AG04450 (cell line): Measurements from ENCODE around the gene ATF6B. TPM values are rescaled to one million over a fixed set of nuclear protein-coding genes. Genes with fewer than 3 reads are reported as not detected.

Experiments
- CTCF ChIA-PET: fragments of 300-600, 350-600 bp; formaldehyde crosslinking; extraction: SDS; loops from one replicate; lab custom pipeline; 2022; ENCODE audit warnings: antibody characterized with exemption, inconsistent platforms; lab: Charles Lee
- POLR2A ChIA-PET: fragments of 350-600 bp; formaldehyde crosslinking; extraction: SDS; loops from one replicate; lab custom pipeline; 2021; ENCODE audit warnings: antibody characterized with exemption, inconsistent platforms; lab: Yijun Ruan, JAX
- DNase-seq: peaks from one replicate; pipeline ENCODE4 v3.0.0-alpha.2; 2011; ENCODE audit warnings: low read depth, low spot score
- H3K27ac ChIP-seq: one replicate; pipeline ENCODE4 v1.5.1; 2012; ENCODE audit warnings: low read depth, low read length, control low read depth
- H3K27me3 ChIP-seq: one replicate; pipeline ENCODE4 v1.6.0; 2012; ENCODE audit warnings: low read length; ENCODE audit not compliant: control insufficient read depth, insufficient read depth
- H3K4me3 ChIP-seq: 2 replicates; pipeline ENCODE4 v1.5.1; 2011; ENCODE audit warnings: mild to moderate bottlenecking, low read depth, low read length, control low read depth
- H3K9me3 ChIP-seq: 2 replicates; pipeline ENCODE4 v1.5.1; 2012; ENCODE audit warnings: low read length; ENCODE audit not compliant: control insufficient read depth, insufficient read depth
- polyA plus RNA-seq: library from polyadenylated mRNA; depleted of rRNA; stranded (reverse); fragments of >200 nt; gene quantifications from 2 replicates; pipeline ENCODE4 v1.2.3, GENCODE V29; 2011
- TF ChIP-seq, protein P1 (sequence below): IDR thresholded peaks from 2 replicates; pipeline ENCODE4 v1.5.1; 2011; ENCODE audit warnings: low read depth, low read length, control low read depth, inconsistent platforms

ATF6B gene
- polyA plus RNA-seq, 1 experiment: 39.2 TPM

DNA sequence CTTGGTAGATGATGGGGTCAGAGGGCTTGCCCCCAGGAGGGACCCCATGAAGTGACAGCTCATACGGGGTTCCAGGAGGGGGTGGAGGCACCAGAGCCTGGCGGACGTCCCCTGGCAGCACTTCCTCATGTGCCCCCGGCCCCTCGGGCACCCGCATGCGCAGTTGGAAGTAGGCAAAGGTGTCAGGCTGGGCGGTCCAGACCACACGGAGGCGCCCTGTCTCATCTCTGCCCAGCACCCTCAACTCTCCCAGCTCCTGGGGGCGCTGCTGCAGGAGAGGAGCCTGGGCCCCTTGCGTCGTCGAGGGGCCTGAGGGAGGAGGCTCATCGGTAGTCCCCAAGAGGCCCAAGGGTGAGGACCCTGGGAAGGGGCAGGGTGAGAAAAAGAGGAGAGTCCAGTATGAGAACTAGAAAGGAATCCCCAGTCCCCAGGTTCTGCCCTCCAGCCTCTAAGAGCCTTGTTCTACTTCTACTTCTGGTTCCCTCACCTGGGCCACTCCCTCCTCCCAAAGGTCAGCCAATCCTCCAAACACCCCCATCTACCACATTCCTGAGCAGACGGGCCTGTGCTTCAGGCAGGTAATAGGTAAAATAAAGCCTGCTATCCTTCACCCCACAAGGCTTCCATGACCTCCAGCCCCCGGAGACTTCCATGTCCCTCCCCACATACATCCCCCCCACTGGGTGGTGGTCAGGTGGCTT lies 42.1 kb downstream of the ATF6B start:
- H3K4me3 ChIP-seq: no peak overlapping the region
- no peak overlapping the region for H3K27ac ChIP-seq
- DNase-seq: no peak
- H3K9me3 ChIP-seq: no peaks in the 10 kb centered on the region; the same call in 1 of the 2 replicates
- ChIA-PET CTCF (no interaction called here), POLR2A (interaction anchor here (0.6 kb wide), 1 partner anchor 15 kb away, joined by 4 read pairs; no protein-coding TSS in a partner anchor)
- H3K27me3 ChIP-seq: peaks cover 65% of the 10 kb centered on the region
- TF ChIP-seq, protein P1, sequence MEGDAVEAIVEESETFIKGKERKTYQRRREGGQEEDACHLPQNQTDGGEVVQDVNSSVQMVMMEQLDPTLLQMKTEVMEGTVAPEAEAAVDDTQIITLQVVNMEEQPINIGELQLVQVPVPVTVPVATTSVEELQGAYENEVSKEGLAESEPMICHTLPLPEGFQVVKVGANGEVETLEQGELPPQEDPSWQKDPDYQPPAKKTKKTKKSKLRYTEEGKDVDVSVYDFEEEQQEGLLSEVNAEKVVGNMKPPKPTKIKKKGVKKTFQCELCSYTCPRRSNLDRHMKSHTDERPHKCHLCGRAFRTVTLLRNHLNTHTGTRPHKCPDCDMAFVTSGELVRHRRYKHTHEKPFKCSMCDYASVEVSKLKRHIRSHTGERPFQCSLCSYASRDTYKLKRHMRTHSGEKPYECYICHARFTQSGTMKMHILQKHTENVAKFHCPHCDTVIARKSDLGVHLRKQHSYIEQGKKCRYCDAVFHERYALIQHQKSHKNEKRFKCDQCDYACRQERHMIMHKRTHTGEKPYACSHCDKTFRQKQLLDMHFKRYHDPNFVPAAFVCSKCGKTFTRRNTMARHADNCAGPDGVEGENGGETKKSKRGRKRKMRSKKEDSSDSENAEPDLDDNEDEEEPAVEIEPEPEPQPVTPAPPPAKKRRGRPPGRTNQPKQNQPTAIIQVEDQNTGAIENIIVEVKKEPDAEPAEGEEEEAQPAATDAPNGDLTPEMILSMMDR: no peak

DNA sequence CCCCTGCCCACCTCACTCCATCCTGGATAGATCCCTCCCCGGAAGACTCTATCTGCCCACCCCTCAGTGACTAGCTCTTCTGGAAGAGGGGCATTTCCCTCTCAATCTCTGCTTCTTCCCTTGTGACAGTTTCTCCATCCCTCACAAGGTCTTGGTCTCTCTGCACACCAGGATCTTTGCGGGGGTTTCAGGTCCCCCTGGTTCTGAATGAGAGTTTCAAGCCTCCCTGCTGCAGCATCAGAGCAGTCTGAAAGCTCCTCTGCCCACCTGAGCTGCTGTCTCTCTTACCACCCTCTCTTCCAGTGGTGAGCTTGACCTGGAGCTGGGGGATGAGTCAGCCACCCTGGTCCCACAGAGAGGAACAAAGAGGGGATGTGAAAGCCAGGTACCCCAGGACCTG lies 43.3 kb downstream of the ATF6B start:
- no peak overlapping the region for H3K4me3 ChIP-seq
- no peak overlapping the region for H3K27ac ChIP-seq
- no peaks in the 10 kb centered on the region; the same call in 1 of the 2 replicates for H3K9me3 ChIP-seq
- ChIA-PET POLR2A (interaction anchor here (0.6 kb wide), 1 partner anchor 43 kb away, joined by 4 read pairs; the partner anchor contains the start of gene ATF6B), CTCF (no interaction called here)
- TF ChIP-seq, protein P1: no peak
- peaks cover 54% of the 10 kb centered on the region for H3K27me3 ChIP-seq
- DNase-seq: no peak

DNA sequence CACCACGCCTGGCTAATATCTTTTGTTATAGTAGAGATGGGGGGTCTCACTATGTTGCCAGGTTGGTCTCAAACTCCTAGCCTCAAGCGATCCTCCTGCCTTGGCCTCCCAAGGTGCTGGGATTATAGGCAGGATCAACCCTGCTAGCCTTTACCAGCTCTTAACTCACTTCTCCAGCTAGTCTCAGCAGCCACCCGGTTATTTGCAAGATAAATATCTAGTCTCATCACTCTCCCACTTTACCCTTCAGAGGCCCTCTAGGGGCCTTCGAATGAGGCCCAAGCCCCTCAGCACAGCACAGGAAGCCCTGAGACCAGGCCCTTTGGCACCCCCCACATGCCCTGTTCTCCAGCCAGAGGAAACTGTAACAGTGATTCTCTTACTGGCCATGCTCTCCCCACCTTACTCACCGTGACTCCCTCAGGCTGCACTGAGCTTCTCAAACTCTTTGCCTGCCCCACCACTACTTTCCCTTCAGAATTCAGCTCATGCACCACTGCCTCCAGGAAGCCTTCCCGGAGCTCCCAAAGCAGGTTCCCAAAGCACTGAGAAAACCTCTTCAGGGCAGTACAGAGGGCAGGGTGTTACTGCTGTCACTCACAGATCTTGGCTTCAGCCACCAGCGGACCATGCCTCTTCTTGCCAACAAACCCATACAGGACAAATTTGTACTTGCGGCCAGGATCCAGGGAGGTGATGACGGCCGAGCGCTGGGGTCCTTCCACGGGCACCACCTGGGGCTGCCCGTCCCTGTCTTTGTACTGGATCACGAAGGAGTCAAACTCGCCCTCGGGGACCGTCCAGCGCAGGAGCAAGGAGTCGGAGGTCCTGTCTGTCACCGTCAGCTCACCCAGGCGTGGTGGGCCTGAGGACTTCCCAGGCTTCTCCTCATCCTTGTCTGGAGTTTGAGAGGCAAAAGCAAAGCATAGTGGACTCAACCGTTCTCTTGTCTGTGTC lies 44.0 kb downstream of the ATF6B start:
- Histone ChIP-seq H3K9me3 (no peaks in the 10 kb centered on the region; the same call in 1 of the 2 replicates), H3K27ac (no peak overlapping the region), H3K4me3 (no peak overlapping the region), H3K27me3 (peaks cover 53% of the 10 kb centered on the region)
- no peak for DNase-seq
- POLR2A ChIA-PET: interaction anchor here (2.1 kb wide), 1 partner anchor 9 kb away, joined by 6 read pairs; no protein-coding TSS in a partner anchor
- TF ChIP-seq, protein P1: no peak
- CTCF ChIA-PET: no interaction called here

DNA sequence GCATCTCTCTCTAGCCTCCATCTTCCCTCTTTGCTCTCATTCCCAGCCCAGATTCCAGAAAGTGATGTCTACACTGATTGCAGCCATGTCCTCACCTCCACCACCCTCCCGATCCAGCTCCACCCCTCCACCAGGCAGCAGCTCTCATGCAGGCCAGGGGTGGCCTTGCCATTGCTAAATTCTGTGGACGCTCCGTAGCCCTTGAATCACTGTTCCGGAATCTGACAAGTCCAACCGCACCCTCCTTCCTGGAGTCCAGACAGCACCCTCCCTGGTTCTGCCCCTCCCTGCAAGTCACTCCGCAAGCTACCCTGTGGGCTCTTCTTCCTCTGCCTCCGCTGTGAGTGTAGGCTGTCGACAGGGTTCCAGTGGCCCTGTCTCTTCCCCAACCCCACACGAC lies 45.1 kb downstream of the ATF6B start:
- POLR2A ChIA-PET: interaction anchor here (2.1 kb wide), 1 partner anchor 10 kb away, joined by 6 read pairs; no protein-coding TSS in a partner anchor
- TF ChIP-seq, protein P1: no peak
- H3K4me3 ChIP-seq: no peak overlapping the region
- CTCF ChIA-PET: interaction anchor here (0.5 kb wide), 1 partner anchor 10 kb away, joined by 3 read pairs; no protein-coding TSS in a partner anchor
- DNase-seq: no peak
- no peak overlapping the region for H3K27ac ChIP-seq
- no peaks in the 10 kb centered on the region; the same call in 1 of the 2 replicates for H3K9me3 ChIP-seq
- peaks cover 41% of the 10 kb centered on the region for H3K27me3 ChIP-seq
